GM12878 (cell line): Measurements from ENCODE around the gene ADAMTS18. TPM values are rescaled to one million over a fixed set of nuclear protein-coding genes. Genes with fewer than 3 reads are reported as not detected.

Experiments
- ATAC-seq: fragments of 200-7000 bp; cut with Tn5 transposase; 3 replicates; pipeline ENCODE4 v1.9.1; 2020; ENCODE audit warnings: mild to moderate bottlenecking, moderate library complexity
- BruUV-seq: library from RNA; stranded (reverse); fragments of 400-500 nt; replicated peaks from 2 replicates; lab custom pipeline; 2021; lab: Mats Ljungman, UMichigan
- CTCF ChIA-PET: fragments of 300-600 bp; sonication (Branson Sonifier 250); formaldehyde crosslinking; extraction: SDS; loops from one replicate; lab custom pipeline; 2021; ENCODE audit warnings: inconsistent platforms; lab: Yijun Ruan, JAX
- POLR2A ChIA-PET: fragments of 350-600 bp; formaldehyde crosslinking; extraction: SDS; loops from one replicate; lab custom pipeline; 2021; ENCODE audit warnings: inconsistent platforms; lab: Charles Lee
- RAD21 ChIA-PET: fragments of 300-600 bp; sonication (Branson Sonifier 250); formaldehyde crosslinking; loops from one replicate; lab custom pipeline; 2023; ENCODE audit warnings: antibody characterized with exemption; ENCODE audit not compliant: unreplicated experiment; lab: Charles Lee
- SMC1A ChIA-PET: fragments of 300-600 bp; sonication (Branson Sonifier 250); formaldehyde crosslinking; loops from one replicate; lab custom pipeline; 2023; ENCODE audit not compliant: unreplicated experiment, uncharacterized antibody; lab: Charles Lee
- DNase-seq: peaks from one replicate; pipeline ENCODE4 v3.0.0-alpha.2; 2011; ENCODE audit warnings: low read depth, low spot score
- FAIRE-seq: peaks from 3 replicates; lab custom pipeline; 2011; peaks lifted over from hg19 to GRCh38; lab: Jason Lieb, UNC
- H2AFZ ChIP-seq: 2 replicates; pipeline ENCODE4 v1.6.0; 2011; ENCODE audit warnings: low read depth, low read length, control low read depth; ENCODE audit not compliant: control insufficient read depth
- H3K27ac ChIP-seq: 2 replicates; pipeline ENCODE4 v1.5.1; 2011; ENCODE audit warnings: control low read depth; ENCODE audit not compliant: control insufficient read depth, insufficient read depth
- H3K27me3 ChIP-seq, 2 experiments: replicated peaks in 1 of 2; 2 replicates each; pipeline versions ENCODE4 v1.6.0 to v1.6.1; 2011; ENCODE audit warnings: low read length in 1 of 2; ENCODE audit not compliant: control insufficient read depth in 2 of 2, insufficient read depth in 2 of 2
- H3K36me3 ChIP-seq, 2 experiments: 2 replicates each; pipeline ENCODE4 v1.5.1; 2011; ENCODE audit warnings: low read length in 1 of 2; ENCODE audit not compliant: control insufficient read depth in 2 of 2, insufficient read depth in 2 of 2
- H3K4me1 ChIP-seq: 2 replicates; pipeline ENCODE4 v1.6.1; 2011; ENCODE audit warnings: mild to moderate bottlenecking, low read length, moderate library complexity, mixed read lengths; ENCODE audit not compliant: control insufficient read depth, insufficient read depth
- H3K4me2 ChIP-seq: 2 replicates; pipeline ENCODE4 v1.6.0; 2011; ENCODE audit warnings: control low read depth; ENCODE audit not compliant: control insufficient read depth, insufficient read depth
- H3K4me3 ChIP-seq: fragments of 200-600 bp; sonication (generic); 2 replicates; pipeline ENCODE4 v1.5.1; 2016
- H3K79me2 ChIP-seq: 2 replicates; pipeline ENCODE4 v1.6.0; 2011; ENCODE audit warnings: low read length; ENCODE audit not compliant: control insufficient read depth, insufficient read depth
- H3K9ac ChIP-seq: 2 replicates; pipeline ENCODE4 v1.8.0; 2011; ENCODE audit warnings: low read length, control low read depth, mixed read lengths; ENCODE audit not compliant: control insufficient read depth, insufficient read depth
- H3K9me3 ChIP-seq: replicated peaks from 3 replicates; pipeline ENCODE4 v1.5.1; 2011; ENCODE audit warnings: mild to moderate bottlenecking, low read length; ENCODE audit not compliant: control insufficient read depth, insufficient read depth
- H4K20me1 ChIP-seq: 2 replicates; pipeline ENCODE4 v1.6.0; 2011; ENCODE audit not compliant: control insufficient read depth, insufficient read depth
- SMARCA5 ChIP-seq: fragments of 450-650 bp; IDR thresholded peaks from 2 replicates; pipeline ENCODE4 v1.6.1; 2017; ENCODE audit warnings: mild to moderate bottlenecking
- ZNF207 ChIP-seq: fragments of 450-650 bp; IDR thresholded peaks from 2 replicates; pipeline ENCODE4 v1.6.1; 2014; ENCODE audit warnings: antibody characterized with exemption, mild to moderate bottlenecking, borderline replicate concordance
- ZNF384 ChIP-seq: IDR thresholded peaks from 2 replicates; pipeline ENCODE4 v1.6.1; 2012; ENCODE audit warnings: low read depth, mild to moderate bottlenecking, low read length, improper control_type of control experiment, borderline replicate concordance
- ZZZ3 ChIP-seq: IDR thresholded peaks from 2 replicates; pipeline ENCODE4 v1.6.1; 2011; ENCODE audit warnings: low read depth; ENCODE audit not compliant: control insufficient read depth, insufficient read length
- WGBS: methylation state at CpG from one replicate; pipeline ENCODE4 v1.1.6; 2016; ENCODE audit warnings: low lambda C conversion rate; ENCODE audit not compliant: insufficient replicate concordance, insufficient coverage; ENCODE audit errors: missing lambda C conversion rate; 5-methylcytosine and 5-hydroxymethylcytosine counted together
- in situ Hi-C: fragments of 300-500 bp; cut with MboI; formaldehyde crosslinking; loops from 9 replicates; pipeline ENCODE4 v1.14.3; 2018; ENCODE audit warnings: mixed read lengths
- intact Hi-C: fragments of 100-400 bp; cut with micrococcal nuclease; formaldehyde crosslinking; loops from one replicate; pipeline ENCODE4 v1.14.2; 2022; ENCODE audit not compliant: unreplicated experiment
- polyA plus RNA-seq, 11 experiments: library from polyadenylated mRNA; depleted of rRNA in 4 of 11; unstranded in 6 of 11; stranded (reverse) in 5 of 11; fragments of >200 nt; fragmentation: Nextera tagmentation in 4 of 11; fragmentation: Illumina TruSeq in 1 of 11; extraction: Ambion mirVana in 4 of 11; extraction: Trizol in 1 of 11; gene quantifications; 1 replicate in 1 of 11; 2 replicates in 10 of 11; pipeline versions ENCODE4 v1.2.1 to v1.2.3, GENCODE V29; 2011 to 2016; ENCODE audit warnings: inconsistent platforms in 2 of 11, missing spikeins in 2 of 11, low read depth in 1 of 11
- total RNA-seq, 4 experiments: library from RNA; depleted of rRNA in 3 of 4; stranded (reverse); fragments of >200 nt in 3 of 4; fragmentation: Illumina TruSeq in 1 of 4; extraction: Trizol in 1 of 4; gene quantifications; 2 replicates each; pipeline versions ENCODE4 v1.2.1 to v1.2.3, GENCODE V29; 2013 to 2021
- TF ChIP-seq, protein P1 (sequence below): IDR thresholded peaks from 2 replicates; pipeline ENCODE4 v1.6.1; 2012; ENCODE audit warnings: low read depth, low read length, improper control_type of control experiment
- TF ChIP-seq, protein P2 (sequence below): IDR thresholded peaks from 2 replicates; pipeline ENCODE4 v1.6.1; 2011; ENCODE audit warnings: low read depth, low read length, improper control_type of control experiment, borderline replicate concordance

ADAMTS18 gene
- total and polyA plus RNA-seq, 10 of the 15 experiments (the other 5 are each of a cell fraction or from before 2014, with no cell fraction given), result not detected

DNA sequence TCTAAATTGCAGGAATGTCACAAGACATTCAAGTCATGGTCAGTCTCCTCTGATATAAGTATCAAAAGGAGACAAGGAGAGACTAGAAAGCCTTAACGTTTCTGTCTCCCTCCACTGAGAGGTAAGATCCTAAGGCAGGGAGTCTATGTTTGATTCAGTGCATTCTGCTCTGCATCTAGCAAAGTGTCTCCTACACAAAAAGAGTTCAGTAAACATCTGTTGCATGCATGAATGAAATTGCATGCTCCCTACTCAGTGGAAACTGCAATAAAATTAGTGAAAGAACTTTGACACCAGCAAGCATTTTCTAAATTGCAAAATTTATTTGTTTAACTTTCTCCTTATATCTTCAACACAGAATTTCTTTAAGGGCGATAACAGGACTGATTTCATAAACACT, 111.1 kb downstream of the ADAMTS18 start:
- in situ Hi-C loops, result no loop called here
- RAD21 ChIA-PET, result no interaction called here
- H3K9ac ChIP-seq, result no peak overlapping the region
- intact Hi-C loops, result no loop called here
- no peak overlapping the region for H3K4me3 ChIP-seq
- H3K79me2 ChIP-seq, result no peaks in the 10 kb centered on the region
- no peaks in the 10 kb centered on the region for H3K9me3 ChIP-seq
- H3K4me1 ChIP-seq, result peaks cover 3% of the 10 kb centered on the region
- no peaks in the 10 kb centered on the region for H3K36me3 ChIP-seq
- 0% methylated on average over 2 of the region's 2 CpGs for WGBS
- ATAC-seq (no peak), FAIRE-seq (no peak), DNase-seq (no peak)
- no TSS peak for BruUV-seq
- POLR2A ChIA-PET, result no interaction called here
- H3K27me3 ChIP-seq, result no peaks in the 10 kb centered on the region
- H3K4me2 ChIP-seq, result no peak overlapping the region
- SMC1A ChIA-PET, result no interaction called here
- no peak overlapping the region for H3K27ac ChIP-seq
- TF ChIP-seq, protein P1, sequence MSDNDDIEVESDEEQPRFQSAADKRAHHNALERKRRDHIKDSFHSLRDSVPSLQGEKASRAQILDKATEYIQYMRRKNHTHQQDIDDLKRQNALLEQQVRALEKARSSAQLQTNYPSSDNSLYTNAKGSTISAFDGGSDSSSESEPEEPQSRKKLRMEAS, result no peak
- TF ChIP-seq SMARCA5 (no peak), ZNF384 (no peak)
- TF ChIP-seq, all 136 proteins: peak for 0
- no peak overlapping the region for H2AFZ ChIP-seq
- no peaks in the 10 kb centered on the region for H4K20me1 ChIP-seq
- CTCF ChIA-PET, result no interaction called here

DNA sequence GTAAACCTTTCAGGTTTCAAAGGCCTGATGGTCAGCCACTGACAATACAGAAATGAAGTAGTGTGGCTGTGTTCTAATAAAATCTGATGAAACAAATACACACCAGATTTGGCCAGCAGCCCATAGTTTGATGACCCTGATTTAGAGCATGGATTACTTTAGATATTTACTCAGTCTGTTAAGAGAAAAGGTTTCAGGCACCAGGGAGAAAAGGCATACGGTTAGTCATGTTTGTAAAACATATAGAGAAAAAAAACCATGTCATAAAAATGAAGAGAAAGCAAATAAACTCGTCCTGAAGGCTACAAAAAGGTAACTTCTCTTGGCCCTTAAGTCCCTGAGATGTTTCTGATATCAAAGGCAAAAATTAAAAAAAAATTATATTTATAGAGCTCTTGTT, 112.1 kb downstream of the ADAMTS18 start:
- CTCF ChIA-PET, result interaction anchor here (0.6 kb wide), 1 partner anchor 11 kb away, joined by 3 read pairs; no protein-coding TSS in a partner anchor
- DNase-seq (no peak), FAIRE-seq (no peak), ATAC-seq (no peak)
- Histone ChIP-seq H3K9ac (no peak overlapping the region), H4K20me1 (no peaks in the 10 kb centered on the region), H3K4me1 (peaks cover 3% of the 10 kb centered on the region), H3K79me2 (no peaks in the 10 kb centered on the region), H3K27me3 (no peaks in the 10 kb centered on the region), H3K9me3 (no peaks in the 10 kb centered on the region), H3K4me2 (no peak overlapping the region), H3K36me3 (no peaks in the 10 kb centered on the region), H2AFZ (no peak overlapping the region), H3K4me3 (no peak overlapping the region), H3K27ac (no peak overlapping the region)
- 0% methylated on average over 2 of the region's 2 CpGs for WGBS
- TF ChIP-seq ZNF207 (no peak), ZZZ3 (no peak)
- TF ChIP-seq, protein P2, sequence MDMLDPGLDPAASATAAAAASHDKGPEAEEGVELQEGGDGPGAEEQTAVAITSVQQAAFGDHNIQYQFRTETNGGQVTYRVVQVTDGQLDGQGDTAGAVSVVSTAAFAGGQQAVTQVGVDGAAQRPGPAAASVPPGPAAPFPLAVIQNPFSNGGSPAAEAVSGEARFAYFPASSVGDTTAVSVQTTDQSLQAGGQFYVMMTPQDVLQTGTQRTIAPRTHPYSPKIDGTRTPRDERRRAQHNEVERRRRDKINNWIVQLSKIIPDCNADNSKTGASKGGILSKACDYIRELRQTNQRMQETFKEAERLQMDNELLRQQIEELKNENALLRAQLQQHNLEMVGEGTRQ, result no peak
- in situ Hi-C loops, result no loop called here
- POLR2A ChIA-PET, result no interaction called here
- RAD21 ChIA-PET, result no interaction called here
- SMC1A ChIA-PET, result no interaction called here
- BruUV-seq, result no TSS peak
- intact Hi-C loops, result no loop called here
